MV-4-11 (cell line): ENCODE measurements around the gene ENTPD1.
"Not testable (repeated sequence)": the region's sequence is repeated elsewhere in the genome, so short reads cannot be mapped to it uniquely, and the experiment has no call there.

ENCODE experiments used
- DNase-seq: peaks from one replicate; lab custom pipeline; 2025; lab: John Stamatoyannopoulos, UW

Gene ENTPD1

GRCh38 chr10:95866467-95866842 is 110.5 kb downstream of the ENTPD1 start:
- no peak for DNase-seq

GRCh38 chr10:95867866-95868265 is 111.9 kb downstream of the ENTPD1 start:
- no peak for DNase-seq

DNA sequence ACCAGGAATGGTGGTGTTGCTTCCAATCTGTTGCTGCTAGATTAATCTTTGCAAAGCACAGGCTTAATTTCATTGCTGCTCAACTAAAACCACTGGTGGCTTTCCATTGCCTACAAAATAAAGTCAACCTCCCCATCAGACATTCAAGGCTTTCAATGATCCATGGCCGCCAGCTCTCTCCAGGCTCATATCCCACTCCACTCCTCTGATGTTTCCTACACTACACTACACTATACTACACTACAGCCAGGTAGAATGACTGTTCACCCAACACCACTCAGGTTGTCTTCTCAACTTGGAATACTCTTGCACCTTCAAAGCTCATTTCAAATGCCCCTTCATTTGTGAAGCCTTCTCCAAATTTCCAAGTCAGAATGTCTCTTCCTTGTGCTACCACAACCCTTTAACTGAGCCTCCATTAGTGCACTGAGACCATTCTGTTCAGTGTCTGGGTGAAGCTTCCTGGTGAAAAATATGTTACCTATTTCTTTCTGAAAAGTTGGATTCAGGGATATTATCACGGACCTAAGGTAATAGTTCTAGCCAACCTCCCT is 116.3 kb downstream of the ENTPD1 start:
- no peak for DNase-seq

DNA sequence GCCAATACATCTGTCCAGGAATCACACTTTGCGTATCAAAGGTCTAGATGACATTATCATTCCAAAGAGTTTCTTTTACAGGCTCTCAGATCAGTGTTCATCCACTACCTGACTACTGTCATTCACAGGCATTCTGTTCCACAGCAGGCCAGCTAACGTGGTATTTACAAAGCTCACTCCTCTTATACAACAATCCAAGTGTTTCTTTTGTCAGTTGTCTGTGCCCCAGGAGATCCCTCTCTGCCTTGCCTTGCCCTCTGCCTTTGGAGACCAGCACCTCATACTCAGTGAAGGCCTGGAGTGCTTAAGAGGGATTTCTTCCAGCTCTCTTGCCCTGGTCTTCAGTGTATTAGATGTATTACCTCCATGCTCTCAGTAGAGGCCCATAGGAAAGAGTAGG is 117.2 kb downstream of the ENTPD1 start:
- DNase-seq = no peak

DNA sequence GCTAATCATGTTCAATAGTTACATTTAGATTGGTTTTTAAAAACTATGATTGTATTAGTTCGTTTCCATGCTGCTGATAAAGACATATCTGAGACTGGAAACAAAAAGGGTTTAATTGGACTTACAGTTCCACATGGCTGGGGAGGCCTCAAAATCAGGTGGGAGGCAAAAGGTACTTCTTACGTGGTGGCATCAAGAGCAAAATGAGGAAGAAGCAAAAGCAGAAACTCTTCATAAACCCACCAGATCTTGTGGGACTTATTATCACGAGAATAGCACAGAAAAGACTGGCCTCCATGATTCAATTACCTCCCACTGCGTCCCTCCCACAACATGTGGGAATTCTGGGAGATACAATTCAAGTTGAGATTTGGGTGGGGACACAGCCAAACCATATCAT is 117.7 kb downstream of the ENTPD1 start:
- no peak for DNase-seq

DNA sequence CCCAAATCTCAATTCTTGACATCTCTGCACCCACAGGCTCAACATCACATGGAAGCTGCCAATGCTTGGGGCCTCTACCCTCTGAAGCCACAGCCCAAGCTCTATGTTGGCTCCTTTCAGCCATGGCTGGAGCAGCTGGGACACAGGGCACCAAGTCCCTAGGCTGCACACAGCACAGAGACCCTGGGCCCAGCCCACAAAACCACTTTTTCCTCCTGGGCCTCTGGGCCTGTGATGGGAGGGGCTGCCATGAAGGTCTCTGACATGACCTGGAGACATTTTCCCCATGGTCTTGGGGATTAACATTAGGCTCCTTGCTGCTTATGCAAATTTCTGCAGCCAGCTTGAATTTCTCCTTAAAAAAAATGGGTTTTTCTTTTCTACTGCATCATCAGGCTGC is 118.8 kb downstream of the ENTPD1 start:
- DNase-seq = not testable (repeated sequence)

DNA sequence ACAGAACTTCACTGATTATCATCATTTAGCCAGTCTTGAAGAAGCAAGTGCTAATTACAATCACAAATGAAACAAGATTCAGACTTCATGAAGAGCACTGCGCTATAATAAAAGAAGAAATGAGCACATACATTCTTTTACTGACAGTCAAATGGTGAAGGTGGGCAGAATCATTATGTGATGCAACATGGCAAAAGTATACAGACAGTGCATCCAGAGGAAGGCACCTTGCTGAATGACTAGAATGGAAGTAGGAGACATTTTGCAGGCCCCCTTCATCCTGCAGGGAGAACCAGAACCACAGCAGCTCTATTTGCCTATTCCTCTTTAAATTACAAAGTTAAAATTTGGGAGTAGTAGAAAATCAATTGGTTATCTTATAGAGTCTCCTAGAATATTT is 120.8 kb downstream of the ENTPD1 start:
- DNase-seq = no peak

GRCh38 chr10:95877881-95878280 is 121.9 kb downstream of the ENTPD1 start:
- DNase-seq = peak; percentile 63

GRCh38 chr10:95880704-95881103 is 124.7 kb downstream of the ENTPD1 start:
- peak; percentile 38 for DNase-seq

DNA sequence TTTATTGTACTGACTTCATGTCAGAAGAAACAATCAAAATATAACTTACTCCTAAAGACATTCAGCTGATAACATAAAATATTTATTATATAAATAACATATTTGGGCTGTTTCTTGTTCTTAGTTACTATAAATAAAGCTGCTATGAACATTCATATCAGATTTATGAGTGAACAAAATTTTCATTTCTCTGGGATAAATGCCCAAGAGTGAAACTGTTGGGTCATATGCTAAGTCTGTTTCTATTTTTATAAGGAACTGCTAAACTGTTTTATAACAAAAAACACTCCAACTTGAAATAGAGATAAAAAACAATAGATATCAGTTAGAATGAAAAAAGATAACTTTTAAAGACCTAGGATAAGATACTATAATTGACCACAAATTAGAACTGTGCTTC is 125.4 kb downstream of the ENTPD1 start:
- DNase-seq = no peak

DNA sequence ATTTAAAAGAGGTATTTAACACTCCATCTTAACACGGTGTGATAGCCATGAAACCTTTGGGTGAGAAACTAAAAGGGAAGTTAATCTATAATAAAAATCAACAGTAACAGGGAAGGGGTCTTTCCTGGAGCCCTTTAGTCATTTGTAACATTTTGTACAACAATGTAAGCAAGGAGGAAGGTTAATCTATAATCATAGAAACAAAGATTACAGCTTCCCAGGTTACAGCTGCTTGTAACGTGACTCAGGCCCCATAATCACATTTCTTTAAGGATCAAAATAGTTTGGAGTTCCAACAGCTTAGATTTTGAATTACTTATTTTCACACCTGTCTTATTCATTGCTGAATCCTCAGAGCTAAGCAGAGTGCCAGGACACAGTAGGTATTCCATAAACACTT is 133.9 kb downstream of the ENTPD1 start:
- DNase-seq = no peak

- DNase-seq = peak; percentile 61
Observed at GRCh38 chr10:95896071-95896850, 140.3 kb downstream of the ENTPD1 start.

DNA sequence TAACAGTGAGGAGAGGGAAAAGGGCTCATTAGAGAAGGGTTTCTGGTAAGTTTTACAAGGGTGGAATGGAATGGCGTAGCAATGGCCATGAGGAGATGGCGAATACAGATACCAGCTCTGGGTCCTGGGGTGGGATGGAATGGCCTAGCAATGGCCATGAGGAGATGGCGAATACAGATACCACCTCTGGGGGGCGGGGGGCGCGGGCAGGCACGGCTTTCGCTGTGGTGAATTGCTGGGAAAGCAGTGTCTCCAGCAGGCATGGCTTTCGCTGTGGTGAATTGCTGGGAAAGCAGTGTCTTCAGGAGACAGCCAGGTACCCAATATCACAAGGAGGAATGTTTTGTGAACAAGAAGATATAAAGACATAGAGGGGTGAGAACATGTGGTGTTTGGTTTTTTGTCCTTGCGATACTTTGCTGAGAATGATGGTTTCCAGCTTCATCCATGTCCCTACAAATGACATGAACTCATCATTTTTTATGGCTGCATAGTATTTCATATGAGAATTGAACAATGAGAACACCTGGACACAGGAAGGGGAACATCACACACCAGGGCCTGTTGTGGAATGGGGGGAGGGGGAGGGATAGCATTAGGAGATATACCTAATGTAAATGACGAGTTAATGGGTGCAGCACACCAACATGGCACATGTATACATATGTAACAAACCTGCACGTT is 150.1 kb downstream of the ENTPD1 start:
- not testable (repeated sequence) for DNase-seq

GRCh38 chr10:95906677-95907455 is 150.9 kb downstream of the ENTPD1 start:
- DNase-seq = peak; percentile 68

DNA sequence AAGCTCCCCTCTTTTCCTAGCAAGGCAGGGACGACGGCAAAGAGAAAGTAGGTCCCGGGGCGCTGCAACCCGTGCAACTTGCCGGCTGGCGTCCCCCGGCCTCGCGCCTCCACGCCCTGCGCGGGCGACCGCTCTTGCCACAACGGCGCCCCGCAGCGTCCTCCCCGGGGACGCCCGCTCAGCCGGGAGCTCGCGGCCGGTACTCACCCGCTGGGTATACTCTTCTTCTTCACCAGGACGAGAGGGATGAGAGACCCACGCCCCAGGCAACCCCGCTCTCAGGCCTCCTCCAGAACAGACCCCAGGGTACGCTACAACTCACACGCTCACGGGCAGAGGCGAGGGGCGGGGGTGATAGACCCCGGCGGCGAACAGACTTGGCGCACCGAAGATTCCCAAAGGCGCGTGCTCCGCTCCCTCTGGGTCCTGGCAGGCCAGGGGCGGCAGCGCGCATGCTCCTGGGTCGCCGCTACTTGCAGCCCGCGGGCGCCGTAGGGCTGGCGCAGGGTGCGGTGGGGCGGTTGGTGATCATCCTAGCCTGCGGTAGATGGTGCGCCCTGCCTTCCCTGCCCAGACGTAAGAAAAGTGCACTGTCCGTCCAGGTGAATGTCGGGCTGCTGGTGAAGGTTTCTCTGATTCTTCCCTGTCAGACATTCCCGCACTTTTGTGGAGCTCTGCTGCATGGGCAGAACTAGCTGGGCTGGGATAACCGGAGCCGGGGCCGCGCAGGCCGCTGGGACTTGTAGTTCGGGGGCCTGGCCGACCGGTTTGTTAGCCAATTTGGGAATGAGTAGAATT is 151.7 kb downstream of the ENTPD1 start, which contains the start of gene CC2D2B:
Gene CC2D2B, plus strand, starts transcription at position 520 of the 798 bp plus-strand sequence. CDS start 3,349 bp downstream, outside the sequence.
- peak; percentile 72 for DNase-seq

DNA sequence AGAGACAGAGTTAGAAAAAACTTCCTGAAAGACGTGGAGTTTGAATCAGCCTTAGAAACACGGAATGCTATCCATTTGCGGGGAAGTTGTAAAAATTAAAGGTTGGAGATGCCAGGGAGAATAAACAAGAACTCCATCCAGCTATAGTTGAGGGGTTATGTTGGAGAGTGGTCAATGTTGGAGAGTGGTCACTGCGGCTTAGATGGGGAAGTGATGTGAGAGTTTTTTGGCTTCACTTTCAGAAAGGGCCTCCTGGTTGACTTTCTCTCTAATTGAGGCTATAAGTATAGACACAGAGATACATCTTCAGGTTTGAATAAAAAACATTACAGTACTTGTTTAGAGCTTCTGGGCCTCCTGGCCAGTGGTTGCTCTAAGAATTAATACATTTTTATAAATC is 152.5 kb downstream of the ENTPD1 start:
- DNase-seq = peak; percentile 30

GRCh38 chr10:95909561-95909960 is 153.6 kb downstream of the ENTPD1 start:
- DNase-seq = peak; percentile 4

- DNase-seq = not testable (repeated sequence)
Observed at GRCh38 chr10:95916039-95916438, 160.1 kb downstream of the ENTPD1 start.
